Endothelial cell of umbilical vein (primary cell): ENCODE results near the gene TSPAN31.

Experiments
- EZH2 ChIP-seq: IDR thresholded peaks from 2 replicates; pipeline ENCODE4 v1.6.1; 2012; ENCODE audit warnings: borderline replicate concordance, low read depth, mild to moderate bottlenecking, moderate library complexity, low read length, inconsistent platforms; ENCODE audit not compliant: severe bottlenecking
- JUN ChIP-seq: IDR thresholded peaks from 2 replicates; pipeline ENCODE4 v1.6.1; 2011; ENCODE audit warnings: borderline replicate concordance, low read depth; ENCODE audit not compliant: insufficient read length, insufficient read depth
- POLR2A ChIP-seq: IDR thresholded peaks from 2 replicates; pipeline ENCODE4 v1.6.1; 2012; ENCODE audit warnings: low read depth, mild to moderate bottlenecking, control low read depth, low read length
- POLR2AphosphoS5 ChIP-seq: IDR thresholded peaks from 2 replicates; pipeline ENCODE4 v1.6.1; 2012; ENCODE audit warnings: low read depth, mild to moderate bottlenecking, control low read depth, low read length, moderate library complexity; ENCODE audit not compliant: insufficient read depth
- TF ChIP-seq, protein P1 (sequence below), 2 donors: IDR thresholded peaks; 1 replicate in 1 of 2; 2 replicates in 1 of 2; pipeline ENCODE4 v1.5.1; 2011; ENCODE audit warnings: low read length in 2 of 2, mild to moderate bottlenecking in 2 of 2, moderate library complexity in 2 of 2, control low read depth in 1 of 2, inconsistent platforms in 1 of 2, low read depth in 1 of 2; ENCODE audit not compliant: insufficient read depth in 1 of 2; ENCODE audit errors: extremely low read depth in 1 of 2

DNA sequence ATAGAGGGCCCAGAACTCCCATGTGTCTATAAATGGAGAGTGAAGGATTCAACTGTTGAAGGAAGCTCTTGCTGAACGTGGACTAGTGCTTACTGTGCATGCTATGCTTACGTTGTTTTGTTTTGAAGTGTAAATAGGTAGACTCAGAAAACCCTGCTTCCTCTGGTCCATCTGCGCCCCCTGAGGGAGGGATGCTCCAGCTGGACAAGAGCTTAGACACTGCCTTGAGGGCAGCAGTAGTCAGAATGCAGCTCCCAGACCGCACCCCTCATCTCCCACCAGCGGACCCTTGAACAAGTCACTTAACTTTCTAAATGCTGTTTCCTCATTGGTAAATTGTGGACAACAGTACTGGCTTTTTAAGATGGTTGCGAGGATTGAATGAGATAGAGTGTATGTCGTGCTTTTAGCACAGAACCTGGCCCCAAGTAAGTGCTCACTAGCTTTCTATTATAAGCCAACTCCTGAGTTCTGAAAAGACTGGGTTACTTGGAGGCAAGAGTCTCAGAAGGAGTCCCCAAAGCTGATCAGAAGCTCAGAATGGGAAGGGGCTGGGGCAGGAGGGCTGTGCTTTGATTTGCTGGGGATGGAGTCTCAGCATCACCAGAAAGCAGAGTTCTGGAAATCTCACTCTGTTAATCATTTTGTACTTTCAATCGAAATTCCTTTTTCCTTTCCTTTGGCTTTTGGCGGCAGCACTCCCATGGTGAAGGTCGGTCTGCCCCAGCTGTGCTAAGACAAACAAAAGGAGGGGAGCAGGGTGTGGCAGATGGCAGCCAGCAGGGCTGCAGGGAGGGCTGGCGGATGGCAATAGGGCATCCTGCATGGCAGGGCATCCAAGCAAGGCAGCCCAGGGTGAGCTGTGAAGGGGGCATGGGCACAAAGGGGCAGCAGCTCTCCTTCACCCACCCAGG, 21.9 kb upstream of the TSPAN31 start:
- TF ChIP-seq, protein P1, sequence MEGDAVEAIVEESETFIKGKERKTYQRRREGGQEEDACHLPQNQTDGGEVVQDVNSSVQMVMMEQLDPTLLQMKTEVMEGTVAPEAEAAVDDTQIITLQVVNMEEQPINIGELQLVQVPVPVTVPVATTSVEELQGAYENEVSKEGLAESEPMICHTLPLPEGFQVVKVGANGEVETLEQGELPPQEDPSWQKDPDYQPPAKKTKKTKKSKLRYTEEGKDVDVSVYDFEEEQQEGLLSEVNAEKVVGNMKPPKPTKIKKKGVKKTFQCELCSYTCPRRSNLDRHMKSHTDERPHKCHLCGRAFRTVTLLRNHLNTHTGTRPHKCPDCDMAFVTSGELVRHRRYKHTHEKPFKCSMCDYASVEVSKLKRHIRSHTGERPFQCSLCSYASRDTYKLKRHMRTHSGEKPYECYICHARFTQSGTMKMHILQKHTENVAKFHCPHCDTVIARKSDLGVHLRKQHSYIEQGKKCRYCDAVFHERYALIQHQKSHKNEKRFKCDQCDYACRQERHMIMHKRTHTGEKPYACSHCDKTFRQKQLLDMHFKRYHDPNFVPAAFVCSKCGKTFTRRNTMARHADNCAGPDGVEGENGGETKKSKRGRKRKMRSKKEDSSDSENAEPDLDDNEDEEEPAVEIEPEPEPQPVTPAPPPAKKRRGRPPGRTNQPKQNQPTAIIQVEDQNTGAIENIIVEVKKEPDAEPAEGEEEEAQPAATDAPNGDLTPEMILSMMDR (IDR thresholded peaks at IDR 0.05; ENCODE audit: extremely low read depth in 1 of 2, insufficient read depth in 1 of 2, low read depth in 1 of 2, low read length in 2 of 2): no peak
- TF ChIP-seq POLR2A (no peak), POLR2AphosphoS5 (no peak), JUN (no peak), EZH2 (no peak)
